GM21367 (cell line): ENCODE results near the gene CD151.

Source experiments
- ATAC-seq: cut with Tn5 transposase; IDR thresholded peaks from one replicate; pipeline ENCODE4 v1.9.1; 2021; ENCODE audit not compliant: unreplicated experiment

The CD151 gene

DNA sequence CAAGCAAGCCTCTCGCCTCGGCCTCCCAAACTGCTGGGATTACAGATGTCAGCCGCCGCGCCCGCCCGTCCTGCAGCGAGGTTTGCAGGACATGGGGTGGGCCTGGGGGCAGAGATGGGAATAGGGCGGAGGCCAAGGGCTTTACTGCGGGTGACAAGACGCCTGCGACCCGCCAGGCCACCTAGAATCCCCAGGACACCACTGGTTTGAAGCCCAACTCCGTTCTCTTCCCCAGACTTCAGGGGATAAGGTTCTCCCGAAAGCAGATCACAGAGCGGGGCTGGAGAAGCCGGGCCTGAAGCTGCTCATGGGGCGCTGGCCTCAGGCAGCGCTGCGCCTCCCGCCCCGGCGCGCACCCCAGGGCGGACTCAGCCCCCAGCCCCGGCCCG, 9.2 kb downstream of the CD151 start:
- peak; percentile 12 for ATAC-seq

DNA sequence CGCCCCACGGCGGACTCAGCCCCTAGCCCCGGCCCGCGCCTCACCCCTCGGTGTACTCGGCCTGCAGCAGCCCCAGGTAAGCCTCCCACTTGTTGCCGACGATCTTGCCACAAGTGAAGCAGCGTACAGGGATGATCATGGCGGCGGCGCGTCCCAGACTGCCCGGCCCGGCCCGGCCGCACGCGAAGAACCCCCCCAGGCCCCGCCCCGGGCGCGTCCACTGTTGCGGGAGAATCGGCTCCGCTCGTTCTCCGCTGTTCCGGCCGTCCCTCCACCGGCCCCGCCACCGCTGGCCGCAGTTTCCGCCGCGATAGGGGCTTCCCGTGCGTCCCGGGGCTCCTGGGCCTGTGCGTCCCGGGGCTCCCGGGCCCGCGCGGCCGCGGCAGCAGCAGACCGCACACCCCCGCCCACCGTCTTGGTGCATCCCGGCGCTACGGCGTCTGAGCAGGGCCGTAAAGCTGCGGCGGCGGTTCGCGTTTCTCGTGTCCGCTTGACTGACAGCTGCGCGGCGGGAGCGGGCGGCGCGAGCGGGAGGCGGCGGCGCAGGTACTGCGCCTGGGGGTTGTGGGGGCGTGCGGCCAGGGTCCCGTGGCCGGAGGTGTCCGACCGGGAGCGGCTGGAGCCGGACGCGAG, 9.7 kb downstream of the CD151 start, which contains the start of the genes POLR2L and TSPAN4:
TSS of gene POLR2L (minus strand) at position 160 of the 633 bp plus-strand sequence. CDS start at position 139, 21 bp downstream.
TSS of gene TSPAN4 (plus strand) at position 483 of the 633 bp plus-strand sequence. CDS start 7,453 bp downstream, outside the sequence.
- peak; percentile 42 for ATAC-seq

DNA sequence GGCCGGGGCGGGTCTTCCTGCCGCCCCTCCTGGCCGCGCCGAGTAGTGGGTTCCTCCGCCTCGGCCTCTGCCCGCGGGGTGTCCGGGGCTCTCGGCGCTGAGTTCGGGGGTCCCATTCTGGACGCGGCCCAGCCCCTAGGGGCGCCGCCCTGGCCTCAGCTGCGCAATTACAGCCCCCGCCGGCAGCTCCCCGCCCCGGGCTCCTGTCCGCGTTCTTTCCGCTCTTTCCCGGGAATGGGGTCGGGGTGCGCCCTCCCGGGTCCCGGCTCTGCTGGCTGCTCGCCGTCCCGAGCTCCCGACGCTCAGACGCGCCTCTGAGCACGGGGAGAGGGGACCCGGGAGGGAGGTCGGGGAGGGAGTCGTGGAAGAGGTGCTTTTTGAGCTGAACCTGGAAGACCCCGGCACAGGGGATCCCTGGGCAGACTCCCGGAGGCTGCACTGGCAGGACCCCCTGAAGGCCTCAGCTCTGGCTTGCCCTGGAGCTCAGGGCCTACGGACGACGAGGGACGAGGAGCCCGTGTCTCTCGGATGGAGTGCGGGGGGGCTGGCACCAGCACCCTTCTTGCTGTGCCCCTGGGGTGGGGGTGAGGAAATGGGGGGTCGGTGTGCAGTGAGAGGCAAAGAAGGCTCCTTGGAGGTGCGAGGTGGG, 10.5 kb downstream of the CD151 start:
- ATAC-seq = no peak

DNA sequence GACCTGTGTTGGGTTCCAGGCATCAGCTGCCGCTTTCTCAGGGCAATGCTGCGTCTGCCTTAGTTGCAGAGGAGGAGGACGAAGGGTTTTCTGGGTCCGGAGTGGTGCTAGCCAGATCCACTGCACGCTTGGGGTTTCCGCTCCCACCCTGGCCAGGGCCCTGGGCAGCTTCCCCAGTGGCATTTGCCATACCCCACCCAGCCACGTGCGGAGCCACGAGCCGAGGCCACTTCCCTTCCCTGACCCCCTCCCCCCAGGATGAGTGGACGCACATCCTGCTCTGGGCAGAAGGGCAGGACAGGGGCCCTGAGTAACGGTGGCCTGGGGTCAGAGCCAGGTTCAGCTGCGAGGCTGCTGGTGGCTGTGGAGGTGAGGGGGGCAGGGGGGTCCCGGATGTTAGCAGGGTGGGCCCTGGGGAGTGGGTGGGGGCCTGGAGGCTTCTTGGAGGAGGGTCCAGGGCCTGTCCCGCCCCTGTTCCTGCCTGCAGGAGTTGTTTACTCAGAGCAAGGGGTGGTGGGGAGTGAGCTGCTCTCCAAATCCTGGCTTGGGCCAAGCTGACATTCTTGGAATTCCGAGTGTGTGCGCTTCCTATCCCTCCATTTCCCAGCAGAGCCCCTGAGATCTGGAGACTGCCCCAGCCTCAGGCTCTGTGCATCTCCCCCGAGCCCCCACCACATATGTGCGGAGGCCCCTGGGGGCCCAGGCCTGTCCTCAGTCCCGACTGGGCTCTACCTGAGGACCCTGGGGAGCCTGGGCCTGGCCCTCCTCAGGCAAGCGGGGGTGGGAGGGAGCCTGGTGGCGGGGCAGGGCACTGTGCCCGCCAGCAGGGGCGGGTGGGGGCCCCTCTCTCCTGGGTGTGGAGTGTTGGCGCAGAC, 11.3 kb downstream of the CD151 start:
- no peak for ATAC-seq

DNA sequence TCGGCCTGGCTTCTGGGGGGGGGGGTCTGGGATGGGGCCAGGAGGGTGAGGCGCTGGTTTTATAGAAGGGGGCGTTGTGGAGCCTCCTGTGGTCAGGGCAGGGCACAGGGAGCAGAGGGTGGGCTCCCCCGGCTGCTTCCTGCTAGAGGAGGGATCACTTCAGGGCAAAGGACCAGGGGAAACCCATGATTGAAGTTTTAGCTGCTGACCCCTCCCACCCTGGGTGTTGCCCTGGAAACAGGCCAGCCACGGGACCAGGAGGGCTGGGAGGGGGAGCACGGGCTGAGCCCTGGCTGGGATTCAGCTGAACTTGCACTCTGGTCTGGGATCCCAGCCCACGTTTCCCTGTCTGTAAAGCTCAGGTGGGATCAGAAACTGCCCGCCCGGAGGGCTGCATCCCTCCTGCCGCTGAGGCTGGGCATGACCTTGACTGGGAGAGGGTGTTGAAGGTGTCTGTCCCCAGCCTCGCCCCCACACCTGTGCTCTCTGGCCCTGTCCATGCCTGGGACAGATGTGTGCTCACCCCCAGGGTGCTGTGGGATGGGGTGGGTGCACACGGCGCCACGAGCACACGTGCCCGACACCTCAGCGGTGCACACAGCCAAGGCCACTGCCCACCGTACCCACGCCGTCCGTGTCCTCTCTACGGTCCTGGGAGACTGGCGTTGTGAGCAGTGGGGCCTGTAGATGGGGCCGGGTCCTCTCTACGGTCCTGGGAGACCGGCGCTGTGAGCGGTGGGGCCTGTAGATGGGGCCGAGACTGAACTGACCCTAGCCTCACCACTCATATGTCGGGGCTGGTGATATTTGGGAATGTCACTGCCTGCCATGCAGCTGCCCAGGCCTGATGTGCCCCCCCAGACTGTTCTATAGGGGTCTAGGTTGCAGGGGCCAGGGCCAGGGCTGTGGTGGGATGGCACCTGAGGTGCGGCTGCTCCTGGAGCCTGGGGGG, 12.2 kb downstream of the CD151 start:
- ATAC-seq = no peak

DNA sequence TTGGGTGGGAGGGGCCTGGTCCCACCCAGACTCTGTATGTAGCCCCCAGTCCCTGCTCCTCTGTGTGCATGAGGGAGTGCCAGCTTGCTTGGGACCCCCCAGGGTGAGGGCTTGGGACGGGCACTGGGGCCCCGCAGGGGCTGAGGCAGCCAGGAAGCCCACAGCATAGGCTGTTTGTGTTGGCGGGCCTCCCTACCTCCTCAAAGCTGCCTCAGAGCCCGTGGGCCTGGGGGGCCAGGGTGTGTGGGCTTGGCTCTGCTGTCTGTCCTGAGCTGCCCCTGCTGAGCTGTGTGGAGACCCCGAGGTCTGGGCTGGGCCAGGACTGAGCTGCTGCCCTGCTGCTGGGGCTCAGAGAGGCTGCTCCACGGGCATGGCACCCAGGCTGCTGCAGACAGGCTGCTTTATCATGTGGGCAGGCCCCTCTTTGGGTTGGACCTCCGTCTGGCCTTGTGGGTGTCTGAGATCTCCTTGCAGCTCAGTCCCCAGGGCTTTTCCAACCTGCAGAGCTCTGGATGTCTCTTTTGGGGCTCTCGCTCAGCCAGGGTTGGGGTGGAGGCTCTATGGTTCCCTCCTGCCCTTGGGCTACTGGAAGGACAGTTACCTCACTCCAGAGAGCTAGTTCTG, 13.2 kb downstream of the CD151 start:
- no peak for ATAC-seq

DNA sequence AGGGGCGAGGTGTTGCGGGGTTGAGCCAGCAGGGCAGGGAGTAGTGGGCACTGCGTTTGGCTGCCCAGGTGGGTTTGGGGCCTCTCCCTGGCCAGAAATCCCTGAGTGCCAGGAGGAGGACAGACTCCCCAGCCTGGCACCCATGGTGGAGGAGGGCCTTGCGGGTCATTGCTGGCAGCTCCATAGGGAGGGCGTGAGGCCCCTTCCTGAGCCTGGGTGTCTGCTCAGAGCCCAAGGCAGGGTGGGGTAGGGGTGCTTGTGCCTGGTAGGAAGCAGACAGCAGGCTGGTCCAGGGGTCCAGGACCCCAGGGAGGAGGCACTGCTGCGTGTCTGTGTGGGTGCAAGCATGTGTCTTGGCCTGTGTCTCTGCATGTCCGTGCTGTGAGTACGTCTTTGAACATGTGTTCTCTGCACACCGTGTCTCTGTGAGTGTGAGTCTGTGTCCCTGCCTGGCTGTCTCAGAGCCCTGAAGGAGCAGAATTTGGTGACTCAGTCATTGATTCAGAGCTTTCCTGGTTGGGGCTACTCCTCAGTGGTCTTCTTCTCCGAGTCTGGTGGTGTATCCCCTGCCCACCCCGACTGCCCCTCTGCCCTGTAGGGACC, 13.8 kb downstream of the CD151 start:
- no peak for ATAC-seq

DNA sequence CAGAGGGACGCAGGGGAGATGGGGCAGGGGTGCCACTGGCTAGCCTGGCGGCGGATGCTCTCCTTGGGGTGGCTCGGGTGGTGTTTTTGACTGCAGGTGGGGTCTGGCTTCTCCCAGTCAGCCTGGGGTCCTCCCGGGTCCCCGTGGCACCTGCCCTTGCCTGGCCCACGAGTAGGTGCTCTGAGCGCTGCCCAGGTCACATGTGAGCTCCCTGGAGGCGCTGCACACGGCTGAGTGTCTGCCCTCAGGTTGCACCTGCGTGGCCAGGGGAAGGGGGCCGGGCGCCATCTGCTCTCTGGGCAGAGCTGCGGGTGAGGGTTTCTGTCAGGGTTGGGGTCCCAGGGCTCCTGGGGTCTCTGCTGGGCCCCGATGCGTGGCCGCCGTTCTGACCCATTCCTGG, 15.1 kb downstream of the CD151 start:
- ATAC-seq = no peak

DNA sequence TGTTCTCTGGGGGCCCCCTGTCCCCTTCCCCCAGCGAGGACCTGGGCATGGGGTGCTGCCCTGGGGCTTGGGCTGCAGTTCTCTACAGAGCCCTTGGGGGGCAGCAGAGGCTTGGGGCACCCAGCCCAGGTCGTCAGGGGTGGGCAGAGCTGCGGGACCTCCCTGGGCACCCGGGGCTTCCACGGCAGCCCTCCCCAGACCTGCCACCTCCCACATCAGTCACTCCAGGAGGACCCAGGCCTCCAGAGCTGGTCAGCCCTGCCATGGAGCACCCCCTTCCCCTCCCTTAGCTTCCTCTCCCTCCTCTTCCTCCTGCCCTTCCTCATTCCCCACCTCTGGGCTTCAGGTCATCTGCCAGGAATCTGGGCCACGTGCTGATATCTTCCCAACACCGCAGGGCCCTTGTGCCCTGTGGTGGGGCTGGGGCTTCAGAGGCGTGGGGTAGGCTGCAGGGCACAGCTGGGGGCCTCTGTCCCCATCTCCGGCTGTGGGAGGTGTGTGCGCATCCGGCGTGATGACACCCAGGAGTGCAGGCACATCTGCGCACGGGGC, 15.7 kb downstream of the CD151 start:
- ATAC-seq = no peak

DNA sequence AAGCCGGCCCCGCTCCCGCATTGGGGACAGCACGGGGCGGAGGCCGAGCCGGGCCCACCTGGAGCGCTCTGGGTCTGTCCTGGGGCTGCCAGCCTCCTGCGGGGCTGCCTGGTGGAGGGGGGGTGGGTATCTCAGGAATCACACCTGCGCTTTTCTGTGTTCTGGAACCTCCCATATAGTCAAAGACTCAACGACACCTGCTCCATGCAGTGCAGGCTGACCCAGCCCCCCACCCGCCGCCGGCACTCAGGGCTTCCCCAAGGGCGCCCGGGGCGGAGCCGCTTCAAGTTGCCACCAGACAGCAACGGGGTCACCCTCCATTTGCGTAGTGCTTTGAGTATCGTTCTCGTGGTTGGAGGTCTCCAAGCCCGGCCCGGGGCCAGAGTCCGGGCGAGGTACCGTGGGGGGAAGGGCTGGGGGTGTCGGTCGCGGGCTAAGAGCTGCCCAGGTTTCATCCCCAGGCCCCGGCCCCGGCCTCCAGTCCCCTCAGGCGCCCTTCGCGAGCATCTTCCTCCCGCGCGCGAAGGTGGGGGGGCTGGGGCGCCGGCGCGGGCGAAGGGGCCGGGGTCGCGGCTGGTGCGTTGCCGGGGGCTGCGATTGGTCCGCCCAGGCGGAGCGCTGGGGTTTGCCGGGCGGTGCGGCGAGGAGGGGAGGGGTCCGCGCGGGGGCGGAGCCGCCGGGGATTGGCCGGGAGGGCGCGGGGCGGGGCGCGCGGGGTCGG, 16.5 kb downstream of the CD151 start:
- no peak for ATAC-seq

DNA sequence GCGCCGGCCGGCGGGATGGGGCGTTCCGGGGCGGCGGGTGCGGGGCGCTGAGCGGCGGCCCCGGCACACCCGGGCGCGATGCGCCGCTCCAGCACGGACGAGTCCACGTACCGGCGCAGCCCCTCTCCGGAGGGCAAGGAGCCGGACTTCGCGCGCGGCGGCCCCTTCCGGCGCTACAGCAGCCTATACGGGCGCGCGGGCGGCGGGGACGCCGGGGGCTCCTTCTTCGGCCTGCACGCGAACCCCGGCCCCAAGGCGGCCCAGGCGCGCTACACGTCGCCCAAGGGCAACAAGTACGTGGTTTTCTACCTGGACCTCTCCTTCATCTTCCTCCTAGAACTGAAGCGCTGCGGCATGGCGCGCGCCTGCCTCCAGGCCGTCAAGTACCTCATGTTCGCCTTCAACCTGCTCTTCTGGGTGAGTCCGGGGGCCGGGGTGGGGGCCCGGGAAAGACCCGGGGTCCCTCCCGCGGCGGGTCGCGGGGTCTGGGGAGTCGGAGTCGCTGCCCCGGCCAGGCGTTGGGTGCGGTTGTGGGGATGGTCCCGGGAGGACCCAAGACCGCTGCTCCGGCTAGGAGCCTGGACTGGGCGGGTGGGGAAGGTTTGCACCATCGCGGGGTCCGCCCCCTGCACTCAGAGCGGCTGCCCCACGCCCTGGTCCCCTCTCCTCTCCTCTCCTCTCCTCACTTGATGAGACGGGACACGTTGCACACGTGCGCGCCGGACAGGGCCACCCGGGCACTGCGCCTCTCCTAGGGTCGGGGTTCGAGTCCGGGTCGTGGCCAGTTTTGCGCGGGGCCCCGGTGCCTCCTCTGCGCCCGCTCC, 17.4 kb downstream of the CD151 start:
- ATAC-seq = no peak

DNA sequence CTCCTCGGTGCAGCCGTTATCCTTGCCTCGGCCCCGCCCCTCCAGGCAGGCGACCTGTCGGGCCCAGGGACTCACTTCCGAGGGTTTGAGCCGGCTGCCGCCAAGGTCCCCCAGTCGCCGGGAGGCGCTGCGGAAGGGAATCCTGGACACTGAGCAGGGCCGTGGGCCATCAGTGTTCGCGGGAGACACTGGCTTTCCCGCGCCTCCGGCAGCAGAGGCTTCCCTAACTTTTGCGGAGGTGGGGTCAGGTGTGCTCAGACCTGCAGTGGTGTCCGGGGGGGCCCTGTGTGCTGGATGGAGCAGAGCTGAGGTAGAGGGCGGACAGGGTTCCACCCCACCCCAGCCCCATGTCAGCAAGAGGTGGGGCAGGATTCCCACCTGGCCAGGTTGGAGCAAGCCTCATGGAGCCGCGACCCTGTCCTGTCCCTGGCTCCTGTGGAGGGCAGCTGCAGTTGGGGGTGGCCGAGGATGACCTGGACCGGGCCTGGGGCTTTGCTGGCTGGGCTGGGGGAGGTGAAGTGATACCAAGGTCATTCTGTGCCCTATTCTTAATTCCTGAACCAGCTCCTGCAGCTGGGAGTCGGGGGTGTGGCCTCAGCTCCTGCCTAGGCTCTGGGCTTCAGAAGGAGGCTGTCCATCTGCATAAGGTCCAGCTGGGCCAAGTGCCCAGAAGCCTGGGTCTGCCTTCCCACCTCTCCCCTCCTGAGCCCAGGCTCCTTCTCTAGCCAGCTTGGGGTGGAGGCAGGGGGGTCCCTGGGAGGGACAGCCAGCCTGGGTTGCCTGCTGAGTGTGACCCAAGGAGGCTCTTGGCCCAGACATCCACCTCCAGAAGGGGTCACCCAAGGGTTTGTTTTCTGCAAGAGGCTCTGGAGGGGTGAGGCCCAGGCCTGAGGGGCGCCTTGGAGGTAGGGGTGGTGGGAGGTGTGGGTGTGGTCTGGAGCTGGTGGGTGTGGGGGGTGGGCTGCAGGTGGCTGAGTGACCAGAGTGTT, 18.3 kb downstream of the CD151 start:
- ATAC-seq = no peak

DNA sequence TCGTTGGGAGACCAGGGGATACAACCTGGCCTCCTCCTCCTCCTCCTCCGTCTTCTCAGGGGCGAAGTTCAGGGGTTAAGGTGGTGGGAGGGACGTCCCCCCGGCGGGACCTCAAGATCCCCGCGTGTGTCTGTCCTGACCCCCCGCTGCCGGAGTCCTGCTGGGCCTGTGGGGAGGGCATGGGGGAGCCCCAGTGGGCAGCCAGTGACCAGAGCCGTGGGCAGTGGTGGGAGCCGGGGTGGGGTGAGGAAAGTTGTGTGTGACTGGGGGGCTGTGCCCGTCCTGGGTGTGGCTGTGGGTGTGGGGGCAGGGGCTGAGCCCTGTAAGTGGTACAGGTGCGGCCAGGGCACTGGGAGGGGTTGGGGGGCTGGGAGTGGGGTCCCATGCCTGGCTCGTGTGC, 20.0 kb downstream of the CD151 start:
- ATAC-seq = no peak

DNA sequence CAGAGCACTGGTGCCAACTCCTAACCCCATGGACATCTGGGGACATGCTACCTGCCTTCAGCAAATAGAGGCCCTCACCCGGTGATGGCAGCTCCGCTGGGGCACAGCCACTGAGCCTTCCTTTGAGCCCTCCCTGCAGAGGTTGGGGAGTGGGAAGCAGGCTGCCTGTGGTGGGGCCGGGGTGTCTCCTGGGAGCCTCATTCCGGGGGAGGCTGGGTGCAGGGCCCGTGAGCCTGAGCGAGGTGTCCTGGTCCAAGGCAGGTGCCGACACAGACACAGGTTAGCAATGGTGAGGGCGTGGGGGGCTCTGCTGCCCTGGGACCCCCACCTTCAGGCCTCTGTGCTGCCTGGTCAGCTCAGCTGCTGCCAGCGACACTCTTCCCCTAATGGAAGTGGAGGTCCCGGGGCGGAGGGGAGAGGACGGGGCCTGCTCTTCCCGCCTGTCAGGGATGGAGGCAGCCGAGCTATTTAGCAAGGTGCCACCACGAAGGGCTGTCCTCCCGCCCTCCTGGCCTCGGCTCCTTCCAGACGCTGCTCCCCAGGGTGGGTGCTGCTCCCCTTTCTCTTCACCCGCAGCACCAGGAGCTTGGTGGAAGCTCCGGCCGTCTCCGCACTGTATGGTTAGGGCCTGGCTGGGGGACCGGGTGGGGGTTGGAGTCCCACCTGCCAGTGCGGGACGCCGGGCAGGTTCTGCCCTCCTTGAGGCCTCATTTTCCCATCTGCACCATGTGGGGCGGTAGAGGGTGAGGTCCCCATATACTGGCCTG, 21.1 kb downstream of the CD151 start:
- no peak for ATAC-seq

DNA sequence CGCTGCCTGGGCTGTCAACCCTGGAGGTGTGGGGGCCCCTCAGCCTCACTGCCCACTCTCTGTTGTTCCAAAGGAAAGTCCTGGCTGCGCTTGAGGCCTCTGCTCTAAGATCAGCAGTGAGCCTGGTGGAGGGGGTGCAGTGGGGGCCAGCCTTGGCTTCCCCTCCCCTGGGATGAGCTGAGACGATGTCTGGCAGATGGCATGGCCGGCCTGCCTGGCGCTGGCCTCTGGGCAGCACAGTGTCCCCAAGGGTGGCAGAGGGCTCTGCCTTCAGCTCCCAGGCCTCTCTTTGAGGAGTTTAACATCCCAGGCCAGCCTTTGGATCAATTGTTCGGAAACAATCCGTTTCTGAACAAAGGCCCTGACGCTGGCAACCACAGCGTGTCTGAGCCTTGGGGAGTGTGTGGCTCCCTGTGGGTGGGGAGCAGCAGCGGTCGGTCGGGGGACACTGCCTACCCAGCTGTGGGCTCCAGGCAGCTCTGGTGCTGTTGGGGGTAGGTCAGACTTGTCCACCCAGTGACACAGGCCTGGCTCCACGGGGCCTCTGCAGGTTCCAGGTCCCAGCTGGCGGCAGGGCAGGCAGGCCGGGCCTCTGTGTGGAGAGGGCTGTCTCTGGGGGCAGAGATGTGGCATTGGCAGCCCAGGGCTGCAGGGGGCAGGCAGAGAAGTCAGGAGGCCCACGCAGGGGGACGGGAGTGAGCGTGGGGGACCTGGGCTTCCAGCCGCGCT, 22.0 kb downstream of the CD151 start:
- ATAC-seq = no peak

DNA sequence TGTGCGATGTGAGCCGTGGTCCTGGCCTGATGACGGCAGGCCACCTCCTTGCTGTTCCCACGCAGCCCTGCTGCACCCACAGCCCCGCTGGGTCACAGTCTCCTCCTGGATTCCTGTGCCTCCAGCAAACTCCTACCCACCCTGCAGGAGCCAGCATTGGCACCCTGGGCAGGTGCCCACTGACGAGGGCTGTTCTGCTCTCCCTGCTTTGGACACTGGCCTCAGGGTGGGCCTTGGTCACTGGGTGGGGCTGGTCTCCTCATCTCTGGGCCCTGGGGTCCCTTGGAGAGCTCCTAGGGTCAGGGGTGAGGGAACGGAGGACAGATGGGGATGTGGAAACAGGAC, 22.6 kb downstream of the CD151 start:
- no peak for ATAC-seq
